B cell (primary cell): ENCODE measurements around the gene SPACA4.

ENCODE experiments used
- EZH2 ChIP-seq: IDR thresholded peaks from 2 replicates; pipeline ENCODE4 v1.6.1; 2012; ENCODE audit warnings: borderline replicate concordance, low read depth, mild to moderate bottlenecking, moderate library complexity, low read length; ENCODE audit not compliant: insufficient read depth, poor library complexity, severe bottlenecking
- TF ChIP-seq, protein P1 (sequence below): fragments of 200-600 bp; IDR thresholded peaks from one replicate; pipeline ENCODE4 v1.8.0; 2022; ENCODE audit warnings: antibody characterized with exemption, mild to moderate bottlenecking

DNA sequence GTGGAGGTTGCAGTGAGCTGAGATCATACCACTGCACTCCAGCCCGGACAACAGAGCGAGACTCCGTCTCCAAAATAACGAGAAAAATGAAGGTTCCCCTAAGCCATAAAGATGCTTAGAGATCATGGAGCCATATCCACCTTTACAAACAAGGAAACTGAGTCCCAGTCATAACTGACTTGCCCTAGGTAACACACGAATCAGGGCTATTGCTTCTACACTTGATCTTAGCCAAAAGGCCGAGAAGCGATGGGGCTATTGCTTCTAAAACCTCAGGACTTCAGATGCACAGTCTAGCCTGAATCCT is 27.4 kb downstream of the SPACA4 start:
- TF ChIP-seq, protein P1, sequence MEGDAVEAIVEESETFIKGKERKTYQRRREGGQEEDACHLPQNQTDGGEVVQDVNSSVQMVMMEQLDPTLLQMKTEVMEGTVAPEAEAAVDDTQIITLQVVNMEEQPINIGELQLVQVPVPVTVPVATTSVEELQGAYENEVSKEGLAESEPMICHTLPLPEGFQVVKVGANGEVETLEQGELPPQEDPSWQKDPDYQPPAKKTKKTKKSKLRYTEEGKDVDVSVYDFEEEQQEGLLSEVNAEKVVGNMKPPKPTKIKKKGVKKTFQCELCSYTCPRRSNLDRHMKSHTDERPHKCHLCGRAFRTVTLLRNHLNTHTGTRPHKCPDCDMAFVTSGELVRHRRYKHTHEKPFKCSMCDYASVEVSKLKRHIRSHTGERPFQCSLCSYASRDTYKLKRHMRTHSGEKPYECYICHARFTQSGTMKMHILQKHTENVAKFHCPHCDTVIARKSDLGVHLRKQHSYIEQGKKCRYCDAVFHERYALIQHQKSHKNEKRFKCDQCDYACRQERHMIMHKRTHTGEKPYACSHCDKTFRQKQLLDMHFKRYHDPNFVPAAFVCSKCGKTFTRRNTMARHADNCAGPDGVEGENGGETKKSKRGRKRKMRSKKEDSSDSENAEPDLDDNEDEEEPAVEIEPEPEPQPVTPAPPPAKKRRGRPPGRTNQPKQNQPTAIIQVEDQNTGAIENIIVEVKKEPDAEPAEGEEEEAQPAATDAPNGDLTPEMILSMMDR: no peak
- TF ChIP-seq EZH2: no peak
